GM23338 (cell line): Measurements from ENCODE around the gene TBC1D21. TPM values are rescaled to one million over a fixed set of nuclear protein-coding genes. Genes with fewer than 3 reads are reported as not detected.

Experiments
- ATAC-seq: fragments of 200-7000 bp; cut with Tn5 transposase; 3 replicates; pipeline ENCODE4 v1.9.1; 2020
- DNase-seq: peaks from one replicate; pipeline ENCODE4 v3.0.0-alpha.2; 2015; ENCODE audit warnings: low spot score
- H2AFZ ChIP-seq: fragments of 200-600 bp; sonication (generic); 2 replicates; pipeline ENCODE4 v1.8.0; 2016; ENCODE audit warnings: antibody characterized with exemption, mild to moderate bottlenecking, moderate library complexity
- H3F3A ChIP-seq: fragments of 200-600 bp; sonication (generic); replicated peaks from 2 replicates; pipeline ENCODE4 v1.8.0; 2017; ENCODE audit warnings: antibody characterized with exemption, mixed run types, low read depth
- H3K27ac ChIP-seq: fragments of 200-600 bp; sonication (generic); 2 replicates; pipeline ENCODE4 v1.6.1; 2016; ENCODE audit warnings: low read depth
- H3K27me3 ChIP-seq: fragments of 200-600 bp; sonication (generic); 2 replicates; pipeline ENCODE4 v1.8.0; 2016; ENCODE audit warnings: mild to moderate bottlenecking, mixed run types, moderate library complexity; ENCODE audit not compliant: insufficient read depth
- H3K36me3 ChIP-seq: fragments of 200-600 bp; sonication (generic); 2 replicates; pipeline ENCODE4 v1.8.0; 2016; ENCODE audit warnings: mild to moderate bottlenecking; ENCODE audit not compliant: insufficient read depth
- H3K4me1 ChIP-seq: fragments of 200-600 bp; sonication (generic); 2 replicates; pipeline ENCODE4 v1.8.0; 2016; ENCODE audit warnings: mild to moderate bottlenecking, moderate library complexity; ENCODE audit not compliant: insufficient read depth
- H3K4me2 ChIP-seq: fragments of 200-600 bp; sonication (generic); 2 replicates; pipeline ENCODE4 v1.7.1; 2017; ENCODE audit warnings: mixed run types
- H3K4me3 ChIP-seq: fragments of 200-600 bp; sonication (generic); 2 replicates; pipeline ENCODE4 v1.6.1; 2016; ENCODE audit warnings: mixed run types
- H3K79me2 ChIP-seq: fragments of 200-600 bp; sonication (generic); replicated peaks from 2 replicates; pipeline ENCODE4 v1.8.0; 2017; ENCODE audit warnings: mild to moderate bottlenecking; ENCODE audit not compliant: insufficient read depth
- H3K9me2 ChIP-seq: fragments of 200-600 bp; sonication (generic); 2 replicates; pipeline ENCODE4 v1.8.0; 2017; ENCODE audit not compliant: insufficient read depth
- H4K20me1 ChIP-seq: fragments of 200-600 bp; sonication (generic); replicated peaks from 2 replicates; pipeline ENCODE4 v1.8.0; 2017; ENCODE audit warnings: mild to moderate bottlenecking; ENCODE audit not compliant: insufficient read depth
- H3K27ac Mint-ChIP-seq: 2 replicates; pipeline ENCODE4 v1.8.0; 2020; ENCODE audit warnings: inconsistent platforms, mild to moderate bottlenecking, moderate library complexity, mixed read lengths
- H3K27me3 Mint-ChIP-seq: 3 replicates; pipeline ENCODE4 v1.8.0; 2022; ENCODE audit warnings: low read depth, mild to moderate bottlenecking, moderate library complexity, mixed read lengths, inconsistent platforms; ENCODE audit not compliant: insufficient read depth, poor library complexity
- H3K36me3 Mint-ChIP-seq: 3 replicates; pipeline ENCODE4 v1.8.0; 2021; ENCODE audit warnings: low read depth, mild to moderate bottlenecking, inconsistent platforms, moderate library complexity, mixed read lengths
- H3K4me1 Mint-ChIP-seq: 3 replicates; pipeline ENCODE4 v1.8.0; 2020; ENCODE audit warnings: mild to moderate bottlenecking, inconsistent platforms, mixed read lengths
- H3K4me3 Mint-ChIP-seq: 3 replicates; pipeline ENCODE4 v1.8.0; 2021; ENCODE audit warnings: moderate library complexity, mild to moderate bottlenecking, inconsistent platforms, mixed read lengths
- H3K9me3 Mint-ChIP-seq: 3 replicates; pipeline ENCODE4 v1.8.0; 2020; ENCODE audit warnings: moderate library complexity, mild to moderate bottlenecking, inconsistent platforms, mixed read lengths
- CREB1 ChIP-seq: fragments of 250-450 bp; sonication (Bioruptor Pico); IDR thresholded peaks from 2 replicates; pipeline ENCODE4 v1.5.0; 2020; ENCODE audit warnings: low read depth, mild to moderate bottlenecking, moderate library complexity
- EZH2 ChIP-seq: fragments of 200-600 bp; sonication (generic); IDR thresholded peaks from one replicate; pipeline ENCODE4 v1.8.0; 2017; ENCODE audit warnings: antibody characterized with exemption, mild to moderate bottlenecking, low read depth; ENCODE audit not compliant: unreplicated experiment
- EZH2phosphoT487 ChIP-seq: fragments of 200-600 bp; sonication (generic); IDR thresholded peaks from one replicate; pipeline ENCODE4 v1.8.1; 2018; ENCODE audit warnings: antibody characterized with exemption; ENCODE audit not compliant: unreplicated experiment
- JUNB ChIP-seq: IDR thresholded peaks from one replicate; pipeline ENCODE4 v1.6.1; 2016; ENCODE audit warnings: antibody characterized with exemption; ENCODE audit not compliant: unreplicated experiment
- NANOG ChIP-seq: IDR thresholded peaks from 2 replicates; pipeline ENCODE4 v1.6.1; 2016; ENCODE audit warnings: antibody characterized with exemption, borderline replicate concordance
- POLR2AphosphoS5 ChIP-seq: IDR thresholded peaks from 2 replicates; pipeline ENCODE4 v1.6.1; 2016; ENCODE audit warnings: antibody characterized with exemption, low read depth
- STAT1 ChIP-seq: IDR thresholded peaks from one replicate; pipeline ENCODE4 v1.6.1; 2016; ENCODE audit warnings: antibody characterized with exemption; ENCODE audit not compliant: unreplicated experiment
- ZNF114 ChIP-seq: fragments of 250-450 bp; sonication (Bioruptor Pico); IDR thresholded peaks from 2 replicates; pipeline ENCODE4 v1.5.0; 2020; ENCODE audit warnings: mild to moderate bottlenecking, moderate library complexity
- ZNF331 ChIP-seq: fragments of 250-450 bp; sonication (Bioruptor Pico); IDR thresholded peaks from 2 replicates; pipeline ENCODE4 v1.5.0; 2020; ENCODE audit warnings: low read depth, mild to moderate bottlenecking, moderate library complexity
- polyA plus RNA-seq: library from polyadenylated mRNA; unstranded; fragments of >200 nt; fragmentation: Nextera tagmentation; extraction: Ambion mirVana; gene quantifications from 2 replicates; pipeline ENCODE4 v1.2.1, GENCODE V29; 2016
- total RNA-seq: library from RNA; depleted of rRNA; stranded (reverse); fragments of >200 nt; shearing (Covaris generic); gene quantifications from 2 replicates; pipeline ENCODE4 v1.2.3, GENCODE V29; 2014
- TF ChIP-seq, protein P1 (sequence below), 2 experiments: fragments of 200-600 bp in 1 of 2; sonication (generic) in 1 of 2; conservative IDR thresholded peaks; 2 replicates each; pipeline versions ENCODE4 v1.5.1 to v1.6.1; 2016 to 2017; ENCODE audit warnings: antibody characterized with exemption in 2 of 2, low read depth in 2 of 2, mild to moderate bottlenecking in 2 of 2, moderate library complexity in 1 of 2
- TF ChIP-seq, protein P2 (sequence below): fragments of 250-450 bp; sonication (Bioruptor Pico); IDR thresholded peaks from 2 replicates; pipeline ENCODE4 v1.5.0; 2020; ENCODE audit warnings: mild to moderate bottlenecking, moderate library complexity
- TF ChIP-seq, protein P3 (sequence below): IDR thresholded peaks from 2 replicates; pipeline ENCODE4 v1.6.1; 2016; ENCODE audit warnings: antibody characterized with exemption
- TF ChIP-seq, protein P4 (sequence below): IDR thresholded peaks from one replicate; pipeline ENCODE4 v1.6.1; 2018; ENCODE audit warnings: antibody characterized with exemption; ENCODE audit not compliant: unreplicated experiment

TBC1D21 gene
- total and polyA plus RNA-seq, 2 experiments from 2014 or later, result not detected

DNA sequence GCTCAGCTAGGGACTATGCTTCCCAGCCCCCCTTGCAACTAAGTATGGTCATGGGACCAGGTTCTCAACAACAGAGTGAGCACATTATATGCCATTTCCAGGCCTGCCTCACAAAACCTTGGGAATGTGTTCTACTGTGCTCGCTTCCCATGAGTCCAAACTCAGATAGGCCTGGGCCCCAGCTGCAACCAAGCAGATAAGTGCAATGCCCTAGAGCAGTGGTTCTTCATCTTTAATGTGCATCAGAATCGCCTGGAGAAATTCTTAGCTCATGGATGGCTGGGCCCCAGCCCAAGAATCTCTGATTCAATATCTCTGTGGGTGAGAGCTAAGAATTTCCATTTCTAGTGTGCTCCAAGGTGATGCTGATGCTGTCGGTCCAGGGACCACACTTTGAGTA, 27.5 kb upstream of the TBC1D21 start:
- Histone ChIP-seq H3F3A (no peaks in the 10 kb centered on the region), H3K4me1 (peaks cover 13% of the 10 kb centered on the region; the same call in 1 of the 2 replicates), H3K36me3 (no peaks in the 10 kb centered on the region), H3K4me3 (no peak overlapping the region), H3K27ac (no peak overlapping the region), H4K20me1 (no peaks in the 10 kb centered on the region), H3K4me2 (no peak overlapping the region), H3K27me3 (no peaks in the 10 kb centered on the region), H3K9me2 (no peaks in the 10 kb centered on the region), H3K79me2 (no peaks in the 10 kb centered on the region), H2AFZ (no peak overlapping the region)
- Mint-ChIP-seq H3K27me3 (no peaks in the 10 kb centered on the region), H3K9me3 (peaks cover 3% of the 10 kb centered on the region; the same call in 1 of the 3 replicates), H3K4me1 (peaks cover 15% of the 10 kb centered on the region), H3K27ac (no peak overlapping the region), H3K4me3 (no peak overlapping the region), H3K36me3 (no peaks in the 10 kb centered on the region)
- ATAC-seq (no peak), DNase-seq (no peak)
- TF ChIP-seq NANOG, result no peak
- TF ChIP-seq, protein P1, sequence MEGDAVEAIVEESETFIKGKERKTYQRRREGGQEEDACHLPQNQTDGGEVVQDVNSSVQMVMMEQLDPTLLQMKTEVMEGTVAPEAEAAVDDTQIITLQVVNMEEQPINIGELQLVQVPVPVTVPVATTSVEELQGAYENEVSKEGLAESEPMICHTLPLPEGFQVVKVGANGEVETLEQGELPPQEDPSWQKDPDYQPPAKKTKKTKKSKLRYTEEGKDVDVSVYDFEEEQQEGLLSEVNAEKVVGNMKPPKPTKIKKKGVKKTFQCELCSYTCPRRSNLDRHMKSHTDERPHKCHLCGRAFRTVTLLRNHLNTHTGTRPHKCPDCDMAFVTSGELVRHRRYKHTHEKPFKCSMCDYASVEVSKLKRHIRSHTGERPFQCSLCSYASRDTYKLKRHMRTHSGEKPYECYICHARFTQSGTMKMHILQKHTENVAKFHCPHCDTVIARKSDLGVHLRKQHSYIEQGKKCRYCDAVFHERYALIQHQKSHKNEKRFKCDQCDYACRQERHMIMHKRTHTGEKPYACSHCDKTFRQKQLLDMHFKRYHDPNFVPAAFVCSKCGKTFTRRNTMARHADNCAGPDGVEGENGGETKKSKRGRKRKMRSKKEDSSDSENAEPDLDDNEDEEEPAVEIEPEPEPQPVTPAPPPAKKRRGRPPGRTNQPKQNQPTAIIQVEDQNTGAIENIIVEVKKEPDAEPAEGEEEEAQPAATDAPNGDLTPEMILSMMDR (conservative IDR thresholded peaks at IDR 0.05; ENCODE audit: low read depth in 2 of 2), result no peak
- no peak for TF ChIP-seq ZNF331
- TF ChIP-seq STAT1, result no peak
- TF ChIP-seq, protein P2, sequence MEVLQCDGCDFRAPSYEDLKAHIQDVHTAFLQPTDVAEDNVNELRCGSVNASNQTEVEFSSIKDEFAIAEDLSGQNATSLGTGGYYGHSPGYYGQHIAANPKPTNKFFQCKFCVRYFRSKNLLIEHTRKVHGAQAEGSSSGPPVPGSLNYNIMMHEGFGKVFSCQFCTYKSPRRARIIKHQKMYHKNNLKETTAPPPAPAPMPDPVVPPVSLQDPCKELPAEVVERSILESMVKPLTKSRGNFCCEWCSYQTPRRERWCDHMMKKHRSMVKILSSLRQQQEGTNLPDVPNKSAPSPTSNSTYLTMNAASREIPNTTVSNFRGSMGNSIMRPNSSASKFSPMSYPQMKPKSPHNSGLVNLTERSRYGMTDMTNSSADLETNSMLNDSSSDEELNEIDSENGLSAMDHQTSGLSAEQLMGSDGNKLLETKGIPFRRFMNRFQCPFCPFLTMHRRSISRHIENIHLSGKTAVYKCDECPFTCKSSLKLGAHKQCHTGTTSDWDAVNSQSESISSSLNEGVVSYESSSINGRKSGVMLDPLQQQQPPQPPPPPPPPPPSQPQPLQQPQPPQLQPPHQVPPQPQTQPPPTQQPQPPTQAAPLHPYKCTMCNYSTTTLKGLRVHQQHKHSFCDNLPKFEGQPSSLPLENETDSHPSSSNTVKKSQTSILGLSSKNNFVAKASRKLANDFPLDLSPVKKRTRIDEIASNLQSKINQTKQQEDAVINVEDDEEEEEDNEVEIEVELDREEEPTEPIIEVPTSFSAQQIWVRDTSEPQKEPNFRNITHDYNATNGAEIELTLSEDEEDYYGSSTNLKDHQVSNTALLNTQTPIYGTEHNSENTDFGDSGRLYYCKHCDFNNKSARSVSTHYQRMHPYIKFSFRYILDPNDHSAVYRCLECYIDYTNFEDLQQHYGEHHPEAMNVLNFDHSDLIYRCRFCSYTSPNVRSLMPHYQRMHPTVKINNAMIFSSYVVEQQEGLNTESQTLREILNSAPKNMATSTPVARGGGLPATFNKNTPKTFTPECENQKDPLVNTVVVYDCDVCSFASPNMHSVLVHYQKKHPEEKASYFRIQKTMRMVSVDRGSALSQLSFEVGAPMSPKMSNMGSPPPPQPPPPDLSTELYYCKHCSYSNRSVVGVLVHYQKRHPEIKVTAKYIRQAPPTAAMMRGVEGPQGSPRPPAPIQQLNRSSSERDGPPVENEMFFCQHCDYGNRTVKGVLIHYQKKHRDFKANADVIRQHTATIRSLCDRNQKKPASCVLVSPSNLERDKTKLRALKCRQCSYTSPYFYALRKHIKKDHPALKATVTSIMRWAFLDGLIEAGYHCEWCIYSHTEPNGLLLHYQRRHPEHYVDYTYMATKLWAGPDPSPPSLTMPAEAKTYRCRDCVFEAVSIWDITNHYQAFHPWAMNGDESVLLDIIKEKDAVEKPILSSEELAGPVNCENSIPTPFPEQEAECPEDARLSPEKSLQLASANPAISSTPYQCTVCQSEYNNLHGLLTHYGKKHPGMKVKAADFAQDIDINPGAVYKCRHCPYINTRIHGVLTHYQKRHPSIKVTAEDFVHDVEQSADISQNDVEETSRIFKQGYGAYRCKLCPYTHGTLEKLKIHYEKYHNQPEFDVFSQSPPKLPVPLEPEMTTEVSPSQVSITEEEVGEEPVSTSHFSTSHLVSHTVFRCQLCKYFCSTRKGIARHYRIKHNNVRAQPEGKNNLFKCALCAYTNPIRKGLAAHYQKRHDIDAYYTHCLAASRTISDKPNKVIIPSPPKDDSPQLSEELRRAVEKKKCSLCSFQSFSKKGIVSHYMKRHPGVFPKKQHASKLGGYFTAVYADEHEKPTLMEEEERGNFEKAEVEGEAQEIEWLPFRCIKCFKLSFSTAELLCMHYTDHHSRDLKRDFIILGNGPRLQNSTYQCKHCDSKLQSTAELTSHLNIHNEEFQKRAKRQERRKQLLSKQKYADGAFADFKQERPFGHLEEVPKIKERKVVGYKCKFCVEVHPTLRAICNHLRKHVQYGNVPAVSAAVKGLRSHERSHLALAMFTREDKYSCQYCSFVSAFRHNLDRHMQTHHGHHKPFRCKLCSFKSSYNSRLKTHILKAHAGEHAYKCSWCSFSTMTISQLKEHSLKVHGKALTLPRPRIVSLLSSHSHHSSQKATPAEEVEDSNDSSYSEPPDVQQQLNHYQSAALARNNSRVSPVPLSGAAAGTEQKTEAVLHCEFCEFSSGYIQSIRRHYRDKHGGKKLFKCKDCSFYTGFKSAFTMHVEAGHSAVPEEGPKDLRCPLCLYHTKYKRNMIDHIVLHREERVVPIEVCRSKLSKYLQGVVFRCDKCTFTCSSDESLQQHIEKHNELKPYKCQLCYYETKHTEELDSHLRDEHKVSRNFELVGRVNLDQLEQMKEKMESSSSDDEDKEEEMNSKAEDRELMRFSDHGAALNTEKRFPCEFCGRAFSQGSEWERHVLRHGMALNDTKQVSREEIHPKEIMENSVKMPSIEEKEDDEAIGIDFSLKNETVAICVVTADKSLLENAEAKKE, result no peak
- no peak for TF ChIP-seq POLR2AphosphoS5
- TF ChIP-seq ZNF114 (CRISPR knock-in tag), result no peak
- no peak for TF ChIP-seq EZH2phosphoT487
- TF ChIP-seq CREB1 (CRISPR knock-in tag), result no peak
- TF ChIP-seq, protein P3, sequence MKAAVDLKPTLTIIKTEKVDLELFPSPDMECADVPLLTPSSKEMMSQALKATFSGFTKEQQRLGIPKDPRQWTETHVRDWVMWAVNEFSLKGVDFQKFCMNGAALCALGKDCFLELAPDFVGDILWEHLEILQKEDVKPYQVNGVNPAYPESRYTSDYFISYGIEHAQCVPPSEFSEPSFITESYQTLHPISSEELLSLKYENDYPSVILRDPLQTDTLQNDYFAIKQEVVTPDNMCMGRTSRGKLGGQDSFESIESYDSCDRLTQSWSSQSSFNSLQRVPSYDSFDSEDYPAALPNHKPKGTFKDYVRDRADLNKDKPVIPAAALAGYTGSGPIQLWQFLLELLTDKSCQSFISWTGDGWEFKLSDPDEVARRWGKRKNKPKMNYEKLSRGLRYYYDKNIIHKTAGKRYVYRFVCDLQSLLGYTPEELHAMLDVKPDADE, result no peak
- TF ChIP-seq EZH2, result no peak
- TF ChIP-seq, protein P4, sequence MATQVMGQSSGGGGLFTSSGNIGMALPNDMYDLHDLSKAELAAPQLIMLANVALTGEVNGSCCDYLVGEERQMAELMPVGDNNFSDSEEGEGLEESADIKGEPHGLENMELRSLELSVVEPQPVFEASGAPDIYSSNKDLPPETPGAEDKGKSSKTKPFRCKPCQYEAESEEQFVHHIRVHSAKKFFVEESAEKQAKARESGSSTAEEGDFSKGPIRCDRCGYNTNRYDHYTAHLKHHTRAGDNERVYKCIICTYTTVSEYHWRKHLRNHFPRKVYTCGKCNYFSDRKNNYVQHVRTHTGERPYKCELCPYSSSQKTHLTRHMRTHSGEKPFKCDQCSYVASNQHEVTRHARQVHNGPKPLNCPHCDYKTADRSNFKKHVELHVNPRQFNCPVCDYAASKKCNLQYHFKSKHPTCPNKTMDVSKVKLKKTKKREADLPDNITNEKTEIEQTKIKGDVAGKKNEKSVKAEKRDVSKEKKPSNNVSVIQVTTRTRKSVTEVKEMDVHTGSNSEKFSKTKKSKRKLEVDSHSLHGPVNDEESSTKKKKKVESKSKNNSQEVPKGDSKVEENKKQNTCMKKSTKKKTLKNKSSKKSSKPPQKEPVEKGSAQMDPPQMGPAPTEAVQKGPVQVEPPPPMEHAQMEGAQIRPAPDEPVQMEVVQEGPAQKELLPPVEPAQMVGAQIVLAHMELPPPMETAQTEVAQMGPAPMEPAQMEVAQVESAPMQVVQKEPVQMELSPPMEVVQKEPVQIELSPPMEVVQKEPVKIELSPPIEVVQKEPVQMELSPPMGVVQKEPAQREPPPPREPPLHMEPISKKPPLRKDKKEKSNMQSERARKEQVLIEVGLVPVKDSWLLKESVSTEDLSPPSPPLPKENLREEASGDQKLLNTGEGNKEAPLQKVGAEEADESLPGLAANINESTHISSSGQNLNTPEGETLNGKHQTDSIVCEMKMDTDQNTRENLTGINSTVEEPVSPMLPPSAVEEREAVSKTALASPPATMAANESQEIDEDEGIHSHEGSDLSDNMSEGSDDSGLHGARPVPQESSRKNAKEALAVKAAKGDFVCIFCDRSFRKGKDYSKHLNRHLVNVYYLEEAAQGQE, result no peak
- no peak for TF ChIP-seq JUNB
